Measurements from ENCODE around the gene ACAA1. TPM values are rescaled to one million over a fixed set of nuclear protein-coding genes. Genes with fewer than 3 reads are reported as not detected.
"Not testable (repeated sequence)": the region's sequence is repeated elsewhere in the genome, so short reads cannot be mapped to it uniquely, and the experiment has no call there.

Gene ACAA1
- total RNA-seq, 1 donor from 2014 or later, result 62.0 TPM

DNA sequence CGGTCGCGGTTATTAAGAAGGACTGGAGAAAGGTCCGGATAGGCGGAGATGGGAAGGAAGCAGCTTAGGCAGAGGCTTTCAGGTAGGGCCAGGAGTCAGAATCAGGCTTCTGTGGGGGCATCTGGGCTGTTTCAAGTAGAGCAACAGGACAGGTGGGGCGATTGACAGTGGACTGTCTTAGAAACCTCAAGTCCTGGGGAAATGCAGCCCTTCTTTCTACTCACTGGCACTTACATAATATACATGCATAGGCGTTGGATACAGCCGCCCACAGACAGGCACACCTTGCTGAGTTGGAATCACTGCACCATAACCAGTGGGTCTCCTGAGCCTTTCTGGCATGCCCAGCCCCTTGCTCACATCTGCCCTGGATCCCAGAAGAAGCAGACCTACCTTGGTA lies 2.3 kb upstream of the ACAA1 start:
- Mint-ChIP-seq H3K36me3 (ENCODE audit: unreplicated experiment) (peaks cover 13% of the 10 kb centered on the region), H3K27me3 (ENCODE audit: unreplicated experiment) (peaks cover 20% of the 10 kb centered on the region), H3K27ac (ENCODE audit: unreplicated experiment) (peak overlapping the region; percentile 47), H3K4me1 (ENCODE audit: unreplicated experiment) (peaks cover 28% of the 10 kb centered on the region), H3K4me3 (ENCODE audit: unreplicated experiment) (peak overlapping the region; percentile 86), H3K9me3 (ENCODE audit: unreplicated experiment) (no peaks in the 10 kb centered on the region)
- no peak for TF ChIP-seq CTCF (IDR thresholded peaks at IDR 0.05)
- DNase-seq (ENCODE audit: extremely low spot score, unreplicated experiment), result no peak

DNA sequence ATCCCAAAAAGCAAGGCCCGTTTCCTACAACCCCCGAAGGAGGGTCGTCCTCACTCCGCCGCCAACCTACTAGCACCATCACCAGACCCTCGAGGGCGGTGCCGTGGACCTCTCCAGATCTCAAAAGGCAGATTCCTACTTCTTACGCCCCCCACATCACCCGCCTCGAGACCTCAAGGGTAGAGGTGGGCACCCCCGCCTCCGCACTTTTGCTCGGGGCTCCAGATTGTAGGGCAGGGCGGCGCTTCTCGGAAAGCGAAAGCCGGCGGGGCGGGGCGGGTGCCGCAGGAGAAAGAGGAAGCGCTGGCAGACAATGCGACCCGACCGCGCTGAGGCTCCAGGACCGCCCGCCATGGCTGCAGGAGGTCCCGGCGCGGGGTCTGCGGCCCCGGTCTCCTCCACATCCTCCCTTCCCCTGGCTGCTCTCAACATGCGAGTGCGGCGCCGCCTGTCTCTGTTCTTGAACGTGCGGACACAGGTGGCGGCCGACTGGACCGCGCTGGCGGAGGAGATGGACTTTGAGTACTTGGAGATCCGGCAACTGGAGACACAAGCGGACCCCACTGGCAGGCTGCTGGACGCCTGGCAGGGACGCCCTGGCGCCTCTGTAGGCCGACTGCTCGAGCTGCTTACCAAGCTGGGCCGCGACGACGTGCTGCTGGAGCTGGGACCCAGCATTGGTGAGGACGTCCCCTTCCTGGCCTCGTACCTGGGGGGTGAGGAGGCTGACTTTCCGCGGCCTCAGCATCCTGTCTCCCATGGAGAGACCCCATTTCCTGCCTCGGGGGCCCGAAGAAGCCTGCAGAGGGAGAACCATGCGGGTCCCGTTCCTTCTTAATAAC lies 1.6 kb upstream of the ACAA1 start, which contains the start of gene MYD88:
Gene MYD88 (plus strand): TSS at position 313 of the 842 bp plus-strand sequence. CDS start 40 bp downstream, at position 353.
- peaks cover 28% of the 10 kb centered on the region for H3K4me1 Mint-ChIP-seq (ENCODE audit: unreplicated experiment)
- peaks cover 15% of the 10 kb centered on the region for H3K36me3 Mint-ChIP-seq (ENCODE audit: unreplicated experiment)
- H3K27me3 Mint-ChIP-seq (ENCODE audit: unreplicated experiment), result peaks cover 14% of the 10 kb centered on the region
- peak; percentile 84 for DNase-seq (ENCODE audit: extremely low spot score, unreplicated experiment)
- H3K27ac Mint-ChIP-seq (ENCODE audit: unreplicated experiment), result peak within 1 kb of the TSS; percentile 96
- peak within 1 kb of the TSS; percentile 86 for H3K4me3 Mint-ChIP-seq (ENCODE audit: unreplicated experiment)
- H3K9me3 Mint-ChIP-seq (ENCODE audit: unreplicated experiment), result no peaks in the 10 kb centered on the region
- no peak for TF ChIP-seq CTCF (IDR thresholded peaks at IDR 0.05)

DNA sequence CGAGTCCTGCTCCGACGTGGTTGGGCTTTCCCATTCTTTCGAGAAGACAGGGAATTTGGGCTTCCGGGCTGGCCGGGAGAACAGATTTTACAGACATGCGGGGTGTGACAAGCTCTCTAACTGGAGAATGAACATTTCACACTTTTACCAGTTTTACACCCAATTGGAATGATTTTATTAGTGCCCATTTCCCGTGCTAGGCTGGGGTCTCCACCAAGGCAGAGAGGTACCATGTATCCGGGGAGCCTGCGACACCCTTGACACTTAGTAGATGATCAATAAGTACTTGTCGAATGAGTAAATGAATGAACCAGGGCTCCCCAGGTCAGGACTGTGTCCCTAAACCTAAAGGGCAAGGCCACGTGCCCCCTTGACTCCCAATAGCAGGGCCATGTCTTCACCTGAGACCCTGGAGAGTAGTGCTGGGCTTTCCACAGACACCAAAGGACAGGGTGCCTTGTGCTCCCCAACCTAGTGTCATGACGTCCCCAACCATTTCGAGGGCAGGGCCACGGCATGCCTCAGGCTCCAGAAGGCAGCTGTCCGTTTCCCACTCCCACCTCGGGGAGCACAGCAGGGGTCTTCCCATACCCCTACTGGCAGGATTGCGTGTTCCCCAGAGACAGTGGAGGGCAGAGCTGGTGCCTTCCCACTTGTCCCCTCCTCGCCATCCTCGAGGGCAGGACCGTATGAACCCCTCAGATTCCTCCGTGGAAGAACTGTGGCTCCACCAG lies 855 bp upstream of the ACAA1 start:
- peak overlapping the region; percentile 86 for H3K4me3 Mint-ChIP-seq (ENCODE audit: unreplicated experiment)
- peaks cover 15% of the 10 kb centered on the region for H3K36me3 Mint-ChIP-seq (ENCODE audit: unreplicated experiment)
- no peak for DNase-seq (ENCODE audit: extremely low spot score, unreplicated experiment)
- H3K27ac Mint-ChIP-seq (ENCODE audit: unreplicated experiment), result peak overlapping the region; percentile 96
- peaks cover 28% of the 10 kb centered on the region for H3K4me1 Mint-ChIP-seq (ENCODE audit: unreplicated experiment)
- H3K27me3 Mint-ChIP-seq (ENCODE audit: unreplicated experiment), result peaks cover 8% of the 10 kb centered on the region
- no peaks in the 10 kb centered on the region for H3K9me3 Mint-ChIP-seq (ENCODE audit: unreplicated experiment)
- TF ChIP-seq CTCF (IDR thresholded peaks at IDR 0.05), result no peak

DNA sequence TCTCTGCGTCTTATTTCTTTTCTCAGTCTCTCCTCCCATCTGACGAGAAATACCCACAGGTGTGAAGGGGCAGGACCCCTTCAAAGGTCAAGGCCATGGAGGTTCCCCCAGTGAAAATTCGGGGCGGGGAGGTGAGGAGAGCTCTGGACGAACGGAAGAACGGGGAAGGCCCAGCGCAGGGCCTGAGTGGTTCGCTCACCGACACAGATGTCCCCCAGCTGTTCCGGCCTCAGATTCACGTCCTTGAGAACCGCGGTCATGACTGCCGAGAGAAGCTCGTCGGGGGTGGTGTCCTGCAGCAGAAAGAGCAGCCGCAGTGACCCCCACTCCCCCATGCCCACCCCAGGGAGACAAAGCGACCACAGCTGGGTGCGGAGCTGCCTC lies 542 bp downstream of the ACAA1 start:
- no peaks in the 10 kb centered on the region for H3K9me3 Mint-ChIP-seq (ENCODE audit: unreplicated experiment)
- no peak for DNase-seq (ENCODE audit: extremely low spot score, unreplicated experiment)
- peak overlapping the region; percentile 70 for H3K27ac Mint-ChIP-seq (ENCODE audit: unreplicated experiment)
- H3K4me3 Mint-ChIP-seq (ENCODE audit: unreplicated experiment), result peak overlapping the region; percentile 86
- no peak for TF ChIP-seq CTCF (IDR thresholded peaks at IDR 0.05)
- peaks cover 2% of the 10 kb centered on the region for H3K27me3 Mint-ChIP-seq (ENCODE audit: unreplicated experiment)
- H3K36me3 Mint-ChIP-seq (ENCODE audit: unreplicated experiment), result peaks cover 19% of the 10 kb centered on the region
- H3K4me1 Mint-ChIP-seq (ENCODE audit: unreplicated experiment), result peaks cover 28% of the 10 kb centered on the region

DNA sequence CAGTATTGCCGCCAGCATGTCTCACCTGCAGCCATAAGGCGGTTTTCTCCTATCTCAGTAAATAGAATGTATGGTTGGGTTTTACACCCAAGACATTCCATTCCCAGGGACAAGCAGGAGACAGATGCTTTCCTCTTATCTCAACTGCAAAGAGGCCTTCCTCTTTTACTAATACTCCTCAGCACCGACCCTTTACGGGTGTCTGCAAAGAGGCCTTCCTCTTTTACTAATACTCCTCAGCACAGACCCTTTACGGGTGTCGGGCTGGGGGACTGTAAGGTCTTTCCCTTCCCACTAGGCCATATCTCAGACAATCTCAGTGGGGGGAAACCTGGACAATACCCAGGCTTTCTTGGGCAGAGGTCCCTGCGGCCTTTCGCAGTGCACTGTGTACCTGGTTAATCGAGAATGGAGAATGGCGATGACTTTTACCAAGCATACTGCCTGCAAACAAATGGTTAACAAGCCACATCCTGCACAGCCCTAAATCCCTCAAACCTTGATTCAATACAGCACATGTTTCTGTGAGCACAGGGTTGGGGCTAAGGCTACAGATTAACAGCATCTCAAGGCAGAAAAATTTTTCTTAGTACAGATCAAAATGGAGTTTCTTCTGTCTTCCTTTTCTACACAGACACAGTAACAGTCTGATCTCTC lies 1.2 kb downstream of the ACAA1 start:
- Mint-ChIP-seq H3K4me3 (ENCODE audit: unreplicated experiment) (peak overlapping the region; percentile 86), H3K27ac (ENCODE audit: unreplicated experiment) (peak overlapping the region; percentile 70), H3K36me3 (ENCODE audit: unreplicated experiment) (peaks cover 16% of the 10 kb centered on the region), H3K4me1 (ENCODE audit: unreplicated experiment) (peaks cover 28% of the 10 kb centered on the region)
- not testable (repeated sequence) for H3K9me3 Mint-ChIP-seq (ENCODE audit: unreplicated experiment); H3K27me3 Mint-ChIP-seq (ENCODE audit: unreplicated experiment)
- DNase-seq (ENCODE audit: extremely low spot score, unreplicated experiment), result peak; percentile 44

DNA sequence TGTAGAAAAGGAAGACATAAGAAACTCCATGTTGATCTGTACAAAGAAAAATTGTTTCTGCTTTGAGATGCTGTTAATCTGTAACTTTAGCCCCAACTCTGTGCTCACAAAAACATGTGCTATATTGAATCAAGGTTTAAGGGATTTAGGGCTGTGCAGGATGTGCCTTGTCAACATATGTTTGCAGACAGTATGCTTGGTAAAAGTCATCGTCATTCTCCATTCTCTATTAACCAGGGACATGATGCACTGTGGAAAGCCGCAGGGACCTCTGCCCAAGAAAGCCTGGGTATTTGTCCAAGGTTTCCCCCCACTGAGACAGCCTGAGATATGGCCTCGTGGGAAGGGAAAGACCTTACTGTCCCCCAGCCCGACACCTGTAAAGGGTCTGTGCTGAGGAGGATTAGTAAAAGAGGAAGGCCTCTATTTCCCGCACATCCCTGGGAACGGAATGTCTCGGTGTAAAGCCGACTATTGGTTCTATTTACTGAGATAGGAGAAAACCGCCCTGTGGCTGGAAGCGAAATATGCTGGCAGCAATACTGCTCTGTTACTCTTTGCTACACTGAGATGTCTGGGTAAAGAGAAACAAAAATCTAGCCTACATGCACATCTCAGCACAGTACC lies 2.3 kb downstream of the ACAA1 start:
- peaks cover 26% of the 10 kb centered on the region for H3K4me1 Mint-ChIP-seq (ENCODE audit: unreplicated experiment)
- DNase-seq (ENCODE audit: extremely low spot score, unreplicated experiment), result peak; percentile 15
- not testable (repeated sequence) for H3K27me3 Mint-ChIP-seq (ENCODE audit: unreplicated experiment); H3K9me3 Mint-ChIP-seq (ENCODE audit: unreplicated experiment); H3K4me3 Mint-ChIP-seq (ENCODE audit: unreplicated experiment)
- H3K27ac Mint-ChIP-seq (ENCODE audit: unreplicated experiment), result peak overlapping the region; percentile 19
- peaks cover 22% of the 10 kb centered on the region for H3K36me3 Mint-ChIP-seq (ENCODE audit: unreplicated experiment)

Measured in osteocyte (in vitro differentiated cells).